IMR-90 (cell line): ENCODE measurements around the gene GYS1. TPM values are rescaled to one million over a fixed set of nuclear protein-coding genes. Genes with fewer than 3 reads are reported as not detected.

Experiments
- ATAC-seq: fragments of 200-7000 bp; cut with Tn5 transposase; 2 replicates; pipeline ENCODE4 v1.9.1; 2020; ENCODE audit warnings: low read depth, mild to moderate bottlenecking, moderate library complexity
- BruUV-seq: library from RNA; stranded (reverse); fragments of 400-500 nt; replicated peaks from 2 replicates; lab custom pipeline; 2021; lab: Mats Ljungman, UMichigan
- CTCF ChIA-PET: fragments of 300-600 bp; formaldehyde crosslinking; extraction: SDS; loops from one replicate; lab custom pipeline; 2021; ENCODE audit warnings: antibody characterized with exemption; lab: Yijun Ruan, JAX
- POLR2A ChIA-PET: fragments of 300-600 bp; sonication (Branson Sonifier 250); formaldehyde crosslinking; loops from one replicate; lab custom pipeline; 2022; ENCODE audit warnings: antibody characterized with exemption; ENCODE audit not compliant: unreplicated experiment; lab: Charles Lee
- DNase-seq: peaks from one replicate; pipeline ENCODE4 v3.0.0; 2013
- H2AFZ ChIP-seq: replicated peaks from 2 replicates; pipeline ENCODE3; 2013; ENCODE audit warnings: low read length, mild to moderate bottlenecking; ENCODE audit not compliant: poor library complexity
- H2AK5ac ChIP-seq: 2 replicates; pipeline ENCODE4 v1.6.1; 2013; ENCODE audit warnings: low read depth, low read length, inconsistent platforms
- H2AK9ac ChIP-seq: replicated peaks from 2 replicates; pipeline ENCODE3; 2013; ENCODE audit warnings: mild to moderate bottlenecking, low read depth, low read length, moderate library complexity; ENCODE audit not compliant: poor library complexity
- H2BK120ac ChIP-seq: 2 replicates; pipeline ENCODE4 v1.6.1; 2013; ENCODE audit warnings: low read depth, low read length, inconsistent platforms
- H2BK15ac ChIP-seq: 3 replicates; pipeline ENCODE4 v1.6.1; 2013; ENCODE audit warnings: low read depth, low read length, inconsistent platforms
- H2BK20ac ChIP-seq: 2 replicates; pipeline ENCODE4 v1.6.1; 2013; ENCODE audit warnings: low read depth, mild to moderate bottlenecking, inconsistent platforms, low read length, moderate library complexity
- H2BK5ac ChIP-seq: 2 replicates; pipeline ENCODE4 v1.6.1; 2013; ENCODE audit warnings: mild to moderate bottlenecking, low read depth, low read length, inconsistent platforms; ENCODE audit not compliant: poor library complexity, severe bottlenecking
- H3K14ac ChIP-seq: replicated peaks from 2 replicates; pipeline ENCODE4 v1.6.1; 2013; ENCODE audit warnings: low read depth, low read length, inconsistent platforms
- H3K18ac ChIP-seq: 2 replicates; pipeline ENCODE4 v1.6.1; 2013; ENCODE audit warnings: low read depth, low read length, control low read depth
- H3K23ac ChIP-seq: 2 replicates; pipeline ENCODE4 v1.6.1; 2013; ENCODE audit warnings: low read depth, low read length, inconsistent platforms
- H3K27ac ChIP-seq: 2 replicates; pipeline ENCODE4 v1.5.1; 2013; ENCODE audit warnings: mild to moderate bottlenecking, control low read depth, low read length; ENCODE audit not compliant: insufficient read depth
- H3K27me3 ChIP-seq: 2 replicates; pipeline ENCODE4 v1.6.1; 2013; ENCODE audit warnings: low read length; ENCODE audit not compliant: control insufficient read depth, insufficient read depth
- H3K36me3 ChIP-seq: 2 replicates; pipeline ENCODE4 v1.6.1; 2013; ENCODE audit warnings: low read length, mixed read lengths; ENCODE audit not compliant: control insufficient read depth, insufficient read depth
- H3K4ac ChIP-seq: 2 replicates; pipeline ENCODE4 v1.6.1; 2013; ENCODE audit warnings: low read depth, low read length, inconsistent platforms
- H3K4me1 ChIP-seq: 2 replicates; pipeline ENCODE4 v1.6.1; 2013; ENCODE audit warnings: low read length, mixed read lengths; ENCODE audit not compliant: control insufficient read depth, insufficient read depth
- H3K4me2 ChIP-seq: 2 replicates; pipeline ENCODE4 v1.6.1; 2013; ENCODE audit warnings: low read depth, mild to moderate bottlenecking, control low read depth, low read length, moderate library complexity
- H3K4me3 ChIP-seq: 2 replicates; pipeline ENCODE4 v1.5.1; 2013; ENCODE audit warnings: low read depth, mild to moderate bottlenecking, control low read depth, low read length, moderate library complexity; ENCODE audit not compliant: insufficient read depth
- H3K56ac ChIP-seq: 2 replicates; pipeline ENCODE4 v1.6.1; 2013; ENCODE audit warnings: low read length, inconsistent platforms; ENCODE audit not compliant: insufficient read depth; ENCODE audit errors: extremely low read depth
- H3K79me1 ChIP-seq, 2 experiments: 2 replicates each; pipeline ENCODE4 v1.6.1; 2013; ENCODE audit warnings: low read length in 2 of 2, inconsistent platforms in 1 of 2, low read depth in 1 of 2
- H3K9ac ChIP-seq: 2 replicates; pipeline ENCODE4 v1.6.1; 2013; ENCODE audit warnings: low read depth, low read length, control low read depth
- H3K9me1 ChIP-seq: 2 replicates; pipeline ENCODE4 v1.6.1; 2013; ENCODE audit warnings: low read length, inconsistent platforms; ENCODE audit not compliant: insufficient read depth
- H3K9me3 ChIP-seq: 2 replicates; pipeline ENCODE4 v1.6.1; 2013; ENCODE audit warnings: low read length; ENCODE audit not compliant: control insufficient read depth, insufficient read depth
- H4K20me1 ChIP-seq: 2 replicates; pipeline ENCODE4 v1.6.1; 2013; ENCODE audit warnings: low read length, inconsistent platforms; ENCODE audit not compliant: insufficient read depth
- H4K5ac ChIP-seq: 2 replicates; pipeline ENCODE4 v1.6.1; 2013; ENCODE audit warnings: mild to moderate bottlenecking, low read depth, low read length, control low read depth
- H4K8ac ChIP-seq, 2 experiments: 2 replicates each; pipeline ENCODE4 v1.6.1; 2013; ENCODE audit warnings: low read depth in 2 of 2, low read length in 2 of 2, control low read depth in 1 of 2, inconsistent platforms in 1 of 2
- H4K91ac ChIP-seq: 2 replicates; pipeline ENCODE4 v1.6.1; 2013; ENCODE audit warnings: low read depth, low read length, inconsistent platforms; ENCODE audit not compliant: insufficient read depth
- BHLHE40 ChIP-seq: fragments of 150-350 bp; IDR thresholded peaks from 2 replicates; pipeline ENCODE4 v1.6.1; 2016; ENCODE audit warnings: mild to moderate bottlenecking, low read depth, low read length
- CEBPB ChIP-seq: IDR thresholded peaks from 2 replicates; pipeline ENCODE4 v1.6.1; 2012; ENCODE audit warnings: low read depth, low read length, improper control_type of control experiment
- CHD1 ChIP-seq: IDR thresholded peaks from 2 replicates; pipeline ENCODE4 v1.6.1; 2012; ENCODE audit warnings: low read depth, low read length, improper control_type of control experiment
- FOS ChIP-seq: fragments of 150-350 bp; IDR thresholded peaks from 2 replicates; pipeline ENCODE4 v1.6.1; 2016; ENCODE audit warnings: low read depth, low read length
- MAFK ChIP-seq: IDR thresholded peaks from 2 replicates; pipeline ENCODE4 v1.6.1; 2012; ENCODE audit warnings: low read depth, low read length, improper control_type of control experiment
- MAZ ChIP-seq: IDR thresholded peaks from 2 replicates; pipeline ENCODE4 v1.6.1; 2012; ENCODE audit warnings: low read depth, mild to moderate bottlenecking, low read length, improper control_type of control experiment, moderate library complexity, borderline replicate concordance
- MXI1 ChIP-seq: IDR thresholded peaks from 2 replicates; pipeline ENCODE4 v1.6.1; 2012; ENCODE audit warnings: low read depth, mild to moderate bottlenecking, low read length, moderate library complexity, borderline replicate concordance
- NFE2L2 ChIP-seq: fragments of 150-350 bp; IDR thresholded peaks from 2 replicates; pipeline ENCODE4 v1.6.1; 2016; ENCODE audit warnings: low read depth, mild to moderate bottlenecking, low read length
- POLR2A ChIP-seq: IDR thresholded peaks from 2 replicates; pipeline ENCODE4 v1.6.1; 2012; ENCODE audit warnings: mild to moderate bottlenecking, low read depth, low read length
- RAD21 ChIP-seq: IDR thresholded peaks from 2 replicates; pipeline ENCODE4 v1.6.1; 2012; ENCODE audit warnings: low read length, improper control_type of control experiment
- RCOR1 ChIP-seq: IDR thresholded peaks from 2 replicates; pipeline ENCODE4 v1.6.1; 2012; ENCODE audit warnings: mild to moderate bottlenecking, low read length, improper control_type of control experiment; ENCODE audit not compliant: insufficient replicate concordance
- RFX5 ChIP-seq: IDR thresholded peaks from 2 replicates; pipeline ENCODE4 v1.8.0; 2012; ENCODE audit warnings: low read depth, mild to moderate bottlenecking, low read length, moderate library complexity
- SMC3 ChIP-seq: fragments of 150-350 bp; IDR thresholded peaks from 2 replicates; pipeline ENCODE4 v1.6.1; 2016; ENCODE audit warnings: low read depth, mild to moderate bottlenecking, antibody characterized with exemption, low read length, moderate library complexity
- WGBS, 2 experiments: methylation state at CpG; one replicate each; pipeline versions ENCODE4 v1.1.5 to v1.1.7; 2013; ENCODE audit warnings: missing lambda C conversion rate in 2 of 2; ENCODE audit not compliant: insufficient read length in 1 of 2; ENCODE audit errors: extremely low coverage in 2 of 2; 5-methylcytosine and 5-hydroxymethylcytosine counted together
- dilution Hi-C: fragments of 300-500 bp; cut with HindIII; formaldehyde crosslinking; loops from one replicate; pipeline ENCODE4 v1.14.3; 2018; ENCODE audit warnings: low sequenced_read_pairs; ENCODE audit not compliant: unreplicated experiment
- in situ Hi-C: fragments of 300-500 bp; cut with MboI; formaldehyde crosslinking; loops from 3 replicates; pipeline ENCODE4 v1.14.3; 2019; ENCODE audit warnings: low sequenced_read_pairs, inconsistent platforms, mixed read lengths
- intact Hi-C: fragments of 100-400 bp; cut with micrococcal nuclease; formaldehyde crosslinking; loops from 2 replicates; pipeline ENCODE4 v1.10.0; 2022
- polyA plus RNA-seq, 3 experiments: library from polyadenylated mRNA; depleted of rRNA; stranded (reverse); fragments of >200 nt; gene quantifications; 2 replicates each; pipeline ENCODE4 v1.2.3, GENCODE V29; 2012; ENCODE audit warnings: low replicate concordance in 1 of 3
- total RNA-seq: library from RNA; depleted of rRNA; stranded (reverse); fragments of >200 nt; gene quantifications from 2 replicates; pipeline ENCODE4 v1.2.3, GENCODE V29; 2012
- TF ChIP-seq, protein P1 (sequence below): conservative IDR thresholded peaks from 2 replicates; pipeline ENCODE4 v1.5.1; 2012; ENCODE audit warnings: mild to moderate bottlenecking, low read depth, low read length, improper control_type of control experiment
- TF ChIP-seq, protein P2 (sequence below): fragments of 150-350 bp; IDR thresholded peaks from 2 replicates; pipeline ENCODE4 v1.6.1; 2017; ENCODE audit warnings: mild to moderate bottlenecking, antibody characterized with exemption, low read length, low read depth
- TF ChIP-seq, protein P3 (sequence below): fragments of 150-350 bp; IDR thresholded peaks from 2 replicates; pipeline ENCODE4 v1.6.1; 2016; ENCODE audit warnings: low read depth, mild to moderate bottlenecking, low read length, moderate library complexity, borderline replicate concordance

The GYS1 gene
- total and polyA plus RNA-seq, 2 of the 4 experiments (the other 2 are of a cell fraction): 38.7 to 72.2 TPM

DNA sequence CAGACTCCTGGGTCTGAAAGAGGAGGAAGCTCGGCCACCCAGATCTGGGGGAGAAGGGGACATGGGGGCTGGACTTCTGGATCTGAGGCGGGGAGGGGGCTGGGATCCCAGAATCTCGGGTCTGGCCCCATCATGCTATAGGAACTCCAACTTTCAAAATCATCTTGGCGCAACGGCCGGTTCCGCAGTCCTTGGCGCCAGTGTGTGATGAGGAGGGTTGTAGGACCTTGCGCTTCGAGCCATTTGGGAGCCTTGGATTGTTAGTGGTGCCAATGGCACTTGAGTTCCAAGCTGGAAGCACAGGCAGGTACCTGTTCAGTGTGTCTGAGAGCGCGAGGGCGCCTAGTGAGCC, 902 bp upstream of the GYS1 start:
- H3K27ac ChIP-seq: peak overlapping the region; percentile 53
- H2AFZ ChIP-seq: peak overlapping the region; percentile 88
- in situ Hi-C loops (no loop called here), intact Hi-C loops (loop anchor here (5.0 to 10.0 kb wide), 3 partner anchors 63 to 211 kb away; partner anchors contain the start of genes CGB7 and KCNA7), dilution Hi-C loops (no loop called here)
- H2BK5ac ChIP-seq: peak overlapping the region; percentile 40
- H2AK9ac ChIP-seq: peak overlapping the region; percentile 95
- no peaks in the 10 kb centered on the region for H3K9me3 ChIP-seq
- H3K14ac ChIP-seq: 0 out of 2 replicates have a peak overlapping the region, but pooled peaks have one; percentile 29
- H3K4me2 ChIP-seq: peak overlapping the region; percentile 98
- H3K36me3 ChIP-seq: peaks cover 8% of the 10 kb centered on the region; the same call in 1 of the 2 replicates
- no peak overlapping the region for H2BK20ac ChIP-seq
- peaks cover 27% of the 10 kb centered on the region for H4K20me1 ChIP-seq
- no peak overlapping the region; the same call in 2 of the 3 replicates for H2BK15ac ChIP-seq
- peak overlapping the region; percentile 45; the same call in 1 of the 2 replicates for H4K91ac ChIP-seq
- peak overlapping the region; percentile 11 for H3K4ac ChIP-seq
- POLR2A ChIA-PET: no interaction called here
- DNase-seq (no peak), ATAC-seq (no peak)
- BruUV-seq: no TSS peak
- peak overlapping the region; percentile 37 to 72 for H4K8ac ChIP-seq
- peaks cover 12% of the 10 kb centered on the region for H3K4me1 ChIP-seq
- no CpG with 5 or more reads among the region's 13 CpGs for WGBS, 2 experiments
- H3K27me3 ChIP-seq: no peaks in the 10 kb centered on the region
- peak overlapping the region; percentile 81 for H2AK5ac ChIP-seq
- H3K79me1 ChIP-seq: peaks cover 11 to 72% of the 10 kb centered on the region in 2 experiments
- peak overlapping the region; percentile 65 for H3K9ac ChIP-seq
- H3K4me3 ChIP-seq: peak overlapping the region; percentile 62
- TF ChIP-seq, protein P1, sequence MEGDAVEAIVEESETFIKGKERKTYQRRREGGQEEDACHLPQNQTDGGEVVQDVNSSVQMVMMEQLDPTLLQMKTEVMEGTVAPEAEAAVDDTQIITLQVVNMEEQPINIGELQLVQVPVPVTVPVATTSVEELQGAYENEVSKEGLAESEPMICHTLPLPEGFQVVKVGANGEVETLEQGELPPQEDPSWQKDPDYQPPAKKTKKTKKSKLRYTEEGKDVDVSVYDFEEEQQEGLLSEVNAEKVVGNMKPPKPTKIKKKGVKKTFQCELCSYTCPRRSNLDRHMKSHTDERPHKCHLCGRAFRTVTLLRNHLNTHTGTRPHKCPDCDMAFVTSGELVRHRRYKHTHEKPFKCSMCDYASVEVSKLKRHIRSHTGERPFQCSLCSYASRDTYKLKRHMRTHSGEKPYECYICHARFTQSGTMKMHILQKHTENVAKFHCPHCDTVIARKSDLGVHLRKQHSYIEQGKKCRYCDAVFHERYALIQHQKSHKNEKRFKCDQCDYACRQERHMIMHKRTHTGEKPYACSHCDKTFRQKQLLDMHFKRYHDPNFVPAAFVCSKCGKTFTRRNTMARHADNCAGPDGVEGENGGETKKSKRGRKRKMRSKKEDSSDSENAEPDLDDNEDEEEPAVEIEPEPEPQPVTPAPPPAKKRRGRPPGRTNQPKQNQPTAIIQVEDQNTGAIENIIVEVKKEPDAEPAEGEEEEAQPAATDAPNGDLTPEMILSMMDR: no peak
- TF ChIP-seq NFE2L2 (no peak), RAD21 (no peak), BHLHE40 (no peak), MXI1 (no peak), CHD1 (no peak), RCOR1 (no peak), RFX5 (no peak), MAFK (no peak), MAZ (no peak), CEBPB (no peak), POLR2A (no peak), FOS (no peak), SMC3 (no peak)
- TF ChIP-seq, protein P2, sequence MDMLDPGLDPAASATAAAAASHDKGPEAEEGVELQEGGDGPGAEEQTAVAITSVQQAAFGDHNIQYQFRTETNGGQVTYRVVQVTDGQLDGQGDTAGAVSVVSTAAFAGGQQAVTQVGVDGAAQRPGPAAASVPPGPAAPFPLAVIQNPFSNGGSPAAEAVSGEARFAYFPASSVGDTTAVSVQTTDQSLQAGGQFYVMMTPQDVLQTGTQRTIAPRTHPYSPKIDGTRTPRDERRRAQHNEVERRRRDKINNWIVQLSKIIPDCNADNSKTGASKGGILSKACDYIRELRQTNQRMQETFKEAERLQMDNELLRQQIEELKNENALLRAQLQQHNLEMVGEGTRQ: no peak
- TF ChIP-seq, protein P3, sequence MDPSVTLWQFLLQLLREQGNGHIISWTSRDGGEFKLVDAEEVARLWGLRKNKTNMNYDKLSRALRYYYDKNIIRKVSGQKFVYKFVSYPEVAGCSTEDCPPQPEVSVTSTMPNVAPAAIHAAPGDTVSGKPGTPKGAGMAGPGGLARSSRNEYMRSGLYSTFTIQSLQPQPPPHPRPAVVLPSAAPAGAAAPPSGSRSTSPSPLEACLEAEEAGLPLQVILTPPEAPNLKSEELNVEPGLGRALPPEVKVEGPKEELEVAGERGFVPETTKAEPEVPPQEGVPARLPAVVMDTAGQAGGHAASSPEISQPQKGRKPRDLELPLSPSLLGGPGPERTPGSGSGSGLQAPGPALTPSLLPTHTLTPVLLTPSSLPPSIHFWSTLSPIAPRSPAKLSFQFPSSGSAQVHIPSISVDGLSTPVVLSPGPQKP: no peak
- peak overlapping the region; percentile 68 for H3K56ac ChIP-seq
- H3K23ac ChIP-seq: peak overlapping the region; percentile 63
- H4K5ac ChIP-seq: no peak overlapping the region; the same call in 1 of the 2 replicates
- H2BK120ac ChIP-seq: no peak overlapping the region
- no peak overlapping the region for H3K18ac ChIP-seq
- 0 out of 2 replicates have a peak, but pooled peaks cover 3% of the 10 kb centered on the region for H3K9me1 ChIP-seq
- CTCF ChIA-PET: interaction anchor here (0.6 to 1.7 kb wide), 7 partner anchors 15 to 199 kb away, joined by 3 to 6 read pairs (median 3); no protein-coding TSS in a partner anchor
